ENCODE results near the gene TBL1X. TPM values are rescaled to one million over a fixed set of nuclear protein-coding genes. Genes with fewer than 3 reads are reported as not detected.

Gene TBL1X
- total and polyA plus RNA-seq, 2 of the 13 experiments (the other 11 are each of a cell fraction or from before 2014, with no cell fraction given), result 17.6 to 19.9 TPM

DNA sequence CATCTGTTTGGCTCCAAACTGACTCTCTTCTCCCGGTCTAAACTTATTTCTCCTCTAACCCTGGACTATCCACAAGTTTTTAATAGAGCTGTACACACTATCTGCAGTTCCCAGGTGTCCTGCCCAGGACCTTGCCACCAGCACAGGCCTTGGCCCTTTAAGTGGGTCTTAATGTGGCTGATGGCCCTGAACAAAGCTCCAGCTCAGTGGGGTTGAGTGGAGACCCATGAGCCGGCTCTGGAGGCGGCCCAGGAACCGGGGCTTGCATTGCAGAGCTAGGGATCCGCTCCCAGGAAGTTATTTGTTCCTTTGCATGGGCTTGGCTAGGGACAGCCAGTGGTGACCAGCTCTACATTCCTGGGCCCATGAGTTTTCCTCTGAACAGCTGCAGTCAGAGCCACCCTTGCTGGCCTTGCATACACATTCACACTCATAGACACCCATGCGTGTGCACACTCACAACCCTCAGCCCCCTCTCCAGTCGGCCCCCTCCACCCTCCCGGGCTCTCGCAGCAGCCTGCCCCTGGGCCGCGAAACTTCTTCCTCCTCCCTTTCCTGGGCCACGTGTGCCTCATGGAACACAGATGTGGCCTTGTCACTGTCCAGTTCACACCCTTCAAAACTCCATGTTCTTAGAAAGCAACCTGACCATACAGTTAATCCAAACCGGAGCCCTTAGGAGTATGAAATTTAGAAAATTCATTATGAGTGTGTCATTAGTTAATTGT lies 242.6 kb downstream of the TBL1X start (continued):
- TF ChIP-seq HNRNPK (IDR thresholded peaks at IDR 0.05; ENCODE audit: low read depth, low read length, poor library complexity, severe bottlenecking) (no peak), ZNF143 (CRISPR knock-in tag; IDR thresholded peaks at IDR 0.05) (no peak), RAD51 (IDR thresholded peaks at IDR 0.05; ENCODE audit: borderline replicate concordance) (no peak), MZF1 (CRISPR knock-in tag; IDR thresholded peaks at IDR 0.05; ENCODE audit: borderline replicate concordance) (no peak)
- TF ChIP-seq, protein P1, sequence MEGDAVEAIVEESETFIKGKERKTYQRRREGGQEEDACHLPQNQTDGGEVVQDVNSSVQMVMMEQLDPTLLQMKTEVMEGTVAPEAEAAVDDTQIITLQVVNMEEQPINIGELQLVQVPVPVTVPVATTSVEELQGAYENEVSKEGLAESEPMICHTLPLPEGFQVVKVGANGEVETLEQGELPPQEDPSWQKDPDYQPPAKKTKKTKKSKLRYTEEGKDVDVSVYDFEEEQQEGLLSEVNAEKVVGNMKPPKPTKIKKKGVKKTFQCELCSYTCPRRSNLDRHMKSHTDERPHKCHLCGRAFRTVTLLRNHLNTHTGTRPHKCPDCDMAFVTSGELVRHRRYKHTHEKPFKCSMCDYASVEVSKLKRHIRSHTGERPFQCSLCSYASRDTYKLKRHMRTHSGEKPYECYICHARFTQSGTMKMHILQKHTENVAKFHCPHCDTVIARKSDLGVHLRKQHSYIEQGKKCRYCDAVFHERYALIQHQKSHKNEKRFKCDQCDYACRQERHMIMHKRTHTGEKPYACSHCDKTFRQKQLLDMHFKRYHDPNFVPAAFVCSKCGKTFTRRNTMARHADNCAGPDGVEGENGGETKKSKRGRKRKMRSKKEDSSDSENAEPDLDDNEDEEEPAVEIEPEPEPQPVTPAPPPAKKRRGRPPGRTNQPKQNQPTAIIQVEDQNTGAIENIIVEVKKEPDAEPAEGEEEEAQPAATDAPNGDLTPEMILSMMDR (CRISPR knock-in tag; IDR thresholded peaks at IDR 0.05), result no peak
- TF ChIP-seq, protein P2, sequence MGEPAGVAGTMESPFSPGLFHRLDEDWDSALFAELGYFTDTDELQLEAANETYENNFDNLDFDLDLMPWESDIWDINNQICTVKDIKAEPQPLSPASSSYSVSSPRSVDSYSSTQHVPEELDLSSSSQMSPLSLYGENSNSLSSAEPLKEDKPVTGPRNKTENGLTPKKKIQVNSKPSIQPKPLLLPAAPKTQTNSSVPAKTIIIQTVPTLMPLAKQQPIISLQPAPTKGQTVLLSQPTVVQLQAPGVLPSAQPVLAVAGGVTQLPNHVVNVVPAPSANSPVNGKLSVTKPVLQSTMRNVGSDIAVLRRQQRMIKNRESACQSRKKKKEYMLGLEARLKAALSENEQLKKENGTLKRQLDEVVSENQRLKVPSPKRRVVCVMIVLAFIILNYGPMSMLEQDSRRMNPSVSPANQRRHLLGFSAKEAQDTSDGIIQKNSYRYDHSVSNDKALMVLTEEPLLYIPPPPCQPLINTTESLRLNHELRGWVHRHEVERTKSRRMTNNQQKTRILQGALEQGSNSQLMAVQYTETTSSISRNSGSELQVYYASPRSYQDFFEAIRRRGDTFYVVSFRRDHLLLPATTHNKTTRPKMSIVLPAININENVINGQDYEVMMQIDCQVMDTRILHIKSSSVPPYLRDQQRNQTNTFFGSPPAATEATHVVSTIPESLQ (CRISPR knock-in tag; conservative IDR thresholded peaks at IDR 0.05), result no peak

DNA sequence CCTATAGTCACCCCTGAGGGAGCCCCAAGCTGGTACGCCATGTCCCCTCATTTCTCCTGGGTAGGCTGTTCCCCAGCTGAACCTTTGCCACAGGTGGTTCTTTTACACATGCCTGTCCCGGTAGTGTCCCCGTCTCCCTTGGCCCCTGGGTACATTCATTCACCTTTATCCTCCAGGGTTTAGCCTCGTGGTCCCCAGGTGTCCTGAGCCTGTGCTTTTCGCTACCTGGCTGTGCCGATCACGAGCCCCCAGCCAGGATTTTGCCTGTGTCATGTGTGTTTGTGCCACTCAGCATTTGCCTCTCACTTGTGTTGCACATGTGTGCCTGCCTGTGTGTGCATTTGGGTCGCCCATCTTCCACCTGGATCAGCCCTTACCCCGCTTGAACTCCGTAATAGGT lies 243.2 kb downstream of the TBL1X start:
- no peak for FAIRE-seq
- Histone ChIP-seq H3K9ac (ENCODE audit: insufficient read depth, low read depth, low read length) (no peak overlapping the region), H3K27ac (ENCODE audit: extremely low read length, insufficient read depth, low read length) (no peak overlapping the region), H2AFZ (ENCODE audit: low read length) (no peak overlapping the region), H4K20me1 (ENCODE audit: insufficient read depth, low read length) (no peaks in the 10 kb centered on the region), H3K79me2 (ENCODE audit: insufficient read depth, low read length) (no peaks in the 10 kb centered on the region), H3K9me3 (ENCODE audit: low read length) (no peaks in the 10 kb centered on the region), H3K27me3 (ENCODE audit: control insufficient read depth in 1 of 2, insufficient read depth in 2 of 2, low read length in 2 of 2) (no peaks in the 10 kb centered on the region), H3K4me3 (replicated peaks in 1 of 3; ENCODE audit: insufficient read depth in 1 of 3, low read depth in 2 of 3, low read length in 3 of 3) (no peak overlapping the region), H3K4me1 (ENCODE audit: insufficient read depth, low read length) (no peaks in the 10 kb centered on the region), H3K36me3 (replicated peaks in 1 of 2; ENCODE audit: control insufficient read depth in 1 of 2, insufficient read depth in 2 of 2, low read length in 2 of 2) (peaks cover 9 to 28% of the 10 kb centered on the region in 2 experiments), H3K4me2 (ENCODE audit: low read depth, low read length) (no peak overlapping the region)
- ATAC-seq, result no peak
- TF ChIP-seq GATAD1 (CRISPR knock-in tag; IDR thresholded peaks at IDR 0.05) (no peak), MTF2 (CRISPR knock-in tag; IDR thresholded peaks at IDR 0.05; ENCODE audit: borderline replicate concordance) (no peak), ZNF572 (CRISPR knock-in tag; IDR thresholded peaks at IDR 0.05) (no peak), FOXA1 (IDR thresholded peaks at IDR 0.05) (no peak), FOXA1 (CRISPR knock-in tag; IDR thresholded peaks at IDR 0.05) (no peak)
- TF ChIP-seq, protein P3, sequence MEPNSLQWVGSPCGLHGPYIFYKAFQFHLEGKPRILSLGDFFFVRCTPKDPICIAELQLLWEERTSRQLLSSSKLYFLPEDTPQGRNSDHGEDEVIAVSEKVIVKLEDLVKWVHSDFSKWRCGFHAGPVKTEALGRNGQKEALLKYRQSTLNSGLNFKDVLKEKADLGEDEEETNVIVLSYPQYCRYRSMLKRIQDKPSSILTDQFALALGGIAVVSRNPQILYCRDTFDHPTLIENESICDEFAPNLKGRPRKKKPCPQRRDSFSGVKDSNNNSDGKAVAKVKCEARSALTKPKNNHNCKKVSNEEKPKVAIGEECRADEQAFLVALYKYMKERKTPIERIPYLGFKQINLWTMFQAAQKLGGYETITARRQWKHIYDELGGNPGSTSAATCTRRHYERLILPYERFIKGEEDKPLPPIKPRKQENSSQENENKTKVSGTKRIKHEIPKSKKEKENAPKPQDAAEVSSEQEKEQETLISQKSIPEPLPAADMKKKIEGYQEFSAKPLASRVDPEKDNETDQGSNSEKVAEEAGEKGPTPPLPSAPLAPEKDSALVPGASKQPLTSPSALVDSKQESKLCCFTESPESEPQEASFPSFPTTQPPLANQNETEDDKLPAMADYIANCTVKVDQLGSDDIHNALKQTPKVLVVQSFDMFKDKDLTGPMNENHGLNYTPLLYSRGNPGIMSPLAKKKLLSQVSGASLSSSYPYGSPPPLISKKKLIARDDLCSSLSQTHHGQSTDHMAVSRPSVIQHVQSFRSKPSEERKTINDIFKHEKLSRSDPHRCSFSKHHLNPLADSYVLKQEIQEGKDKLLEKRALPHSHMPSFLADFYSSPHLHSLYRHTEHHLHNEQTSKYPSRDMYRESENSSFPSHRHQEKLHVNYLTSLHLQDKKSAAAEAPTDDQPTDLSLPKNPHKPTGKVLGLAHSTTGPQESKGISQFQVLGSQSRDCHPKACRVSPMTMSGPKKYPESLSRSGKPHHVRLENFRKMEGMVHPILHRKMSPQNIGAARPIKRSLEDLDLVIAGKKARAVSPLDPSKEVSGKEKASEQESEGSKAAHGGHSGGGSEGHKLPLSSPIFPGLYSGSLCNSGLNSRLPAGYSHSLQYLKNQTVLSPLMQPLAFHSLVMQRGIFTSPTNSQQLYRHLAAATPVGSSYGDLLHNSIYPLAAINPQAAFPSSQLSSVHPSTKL (CRISPR knock-in tag; IDR thresholded peaks at IDR 0.05), result no peak
- in situ Hi-C loops (cut with HindIII; ENCODE audit: extremely low pct_ligation_motif_present, low pct_unique_long_range_greater_than_20kb) (loop anchor here (25.0 kb wide), 1 partner anchor 746 kb away; no protein-coding TSS in a partner anchor), intact Hi-C loops (cut with micrococcal nuclease; ENCODE audit: unreplicated experiment) (loop anchor here (5.0 kb wide), 1 partner anchor 246 kb away; no protein-coding TSS in a partner anchor)
- WGBS (ENCODE audit: low lambda C conversion rate), result 96% methylated on average over 9 of the region's 10 CpGs
- POLR2A ChIA-PET, result no interaction called here
- CTCF ChIA-PET (ENCODE audit: low intra/inter-chr PET ratio, low total read pairs), result interaction anchor here (1.5 kb wide), 1 partner anchor 411 kb away, joined by 4 read pairs; no protein-coding TSS in a partner anchor
- DNase-seq (ENCODE audit: low spot score), result no peak
- BruUV-seq (replicated peaks), result no TSS peak
